GM18951 (cell line): ENCODE results near the gene SCP2D1.

Experiments
- POLR2A ChIP-seq: IDR thresholded peaks from 4 replicates; pipeline ENCODE4 v1.6.1; 2011; ENCODE audit warnings: mild to moderate bottlenecking; ENCODE audit not compliant: insufficient read length, insufficient read depth; ENCODE audit errors: extremely low read depth
- in situ Hi-C: fragments of 300-500 bp; cut with MboI; formaldehyde crosslinking; loops from one replicate; pipeline ENCODE4 v1.12.0; 2022; ENCODE audit warnings: low sequenced_read_pairs, mixed read lengths, inconsistent platforms; ENCODE audit not compliant: unreplicated experiment

Gene SCP2D1

DNA sequence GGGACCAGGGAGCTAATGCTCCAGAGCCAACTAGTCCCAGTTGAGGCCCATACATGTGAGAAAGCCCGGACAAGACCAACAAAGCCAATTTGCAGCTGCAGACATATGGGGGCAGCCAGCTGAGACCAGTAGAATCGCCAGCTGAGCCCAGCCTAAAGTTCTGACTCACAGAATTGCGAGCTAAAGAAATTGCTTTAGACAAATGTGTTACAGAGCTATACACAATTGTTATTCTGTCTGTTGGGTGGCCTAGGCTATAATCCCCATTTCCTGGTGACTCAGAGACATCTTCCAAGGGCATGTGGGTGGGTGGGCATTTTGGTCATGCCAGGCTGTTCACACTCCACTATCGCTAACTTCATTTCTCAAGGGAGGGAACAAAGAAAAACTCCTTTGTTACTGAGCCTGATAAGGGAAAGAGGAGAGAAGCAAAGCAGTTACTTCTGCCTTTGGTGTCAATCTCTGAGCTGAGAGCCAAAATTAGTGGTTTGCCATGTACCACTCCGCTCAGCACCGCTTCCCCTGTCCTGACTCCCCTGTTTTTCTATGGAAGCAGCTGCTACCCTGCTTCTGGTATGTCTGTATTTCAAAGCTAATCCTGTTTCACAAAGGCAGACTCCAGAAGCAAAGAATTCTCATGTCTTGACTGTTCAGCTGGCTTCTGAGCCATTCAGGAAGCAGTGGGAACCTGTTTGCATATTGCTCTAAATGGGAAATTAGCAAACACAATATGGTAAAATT lies 26.1 kb downstream of the SCP2D1 start:
- TF ChIP-seq POLR2A: no peak
- in situ Hi-C loops: no loop called here

DNA sequence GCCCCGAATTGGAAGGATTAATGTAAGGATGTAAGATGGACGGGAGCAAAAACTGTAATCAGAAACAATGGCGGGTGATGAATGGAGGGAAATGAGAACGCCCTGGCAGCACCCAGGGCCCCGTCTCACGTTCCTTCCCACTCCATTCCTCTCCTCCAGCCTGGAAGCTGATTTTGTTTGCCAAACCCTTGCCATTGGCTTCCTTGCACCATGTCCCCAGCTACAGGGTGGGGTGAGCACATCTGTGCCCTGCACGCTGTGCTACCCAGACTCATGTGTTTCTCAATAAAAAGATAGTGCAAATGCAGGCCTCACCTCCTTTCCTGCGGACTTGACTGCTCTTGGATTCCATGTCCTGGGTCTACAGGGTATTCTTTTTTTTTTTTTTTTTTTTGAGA lies 26.7 kb downstream of the SCP2D1 start:
- in situ Hi-C loops: no loop called here

DNA sequence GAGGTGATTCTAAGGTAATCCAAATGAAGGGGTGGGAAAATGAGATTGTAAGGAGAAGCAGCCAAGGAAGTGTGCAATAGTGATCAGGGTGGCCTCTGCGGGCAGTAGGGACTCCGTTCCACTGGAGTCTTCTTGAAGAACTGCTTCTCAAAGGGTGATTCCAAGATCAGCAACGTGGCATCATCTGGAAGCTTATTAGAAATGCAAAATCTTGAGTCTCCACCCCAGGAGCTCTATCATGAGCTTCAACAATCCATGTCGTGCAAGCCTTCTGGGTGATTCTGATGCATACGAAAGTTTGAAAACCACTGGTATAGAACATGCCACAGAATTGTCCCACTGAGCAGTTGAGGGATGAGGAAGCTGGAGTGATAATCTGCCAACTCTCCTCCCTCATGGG lies 31.4 kb downstream of the SCP2D1 start:
- no peak for TF ChIP-seq POLR2A
- in situ Hi-C loops: no loop called here

More for the DNA sequence above, 26.7 kb downstream of the SCP2D1 start:
- TF ChIP-seq POLR2A: no peak

DNA sequence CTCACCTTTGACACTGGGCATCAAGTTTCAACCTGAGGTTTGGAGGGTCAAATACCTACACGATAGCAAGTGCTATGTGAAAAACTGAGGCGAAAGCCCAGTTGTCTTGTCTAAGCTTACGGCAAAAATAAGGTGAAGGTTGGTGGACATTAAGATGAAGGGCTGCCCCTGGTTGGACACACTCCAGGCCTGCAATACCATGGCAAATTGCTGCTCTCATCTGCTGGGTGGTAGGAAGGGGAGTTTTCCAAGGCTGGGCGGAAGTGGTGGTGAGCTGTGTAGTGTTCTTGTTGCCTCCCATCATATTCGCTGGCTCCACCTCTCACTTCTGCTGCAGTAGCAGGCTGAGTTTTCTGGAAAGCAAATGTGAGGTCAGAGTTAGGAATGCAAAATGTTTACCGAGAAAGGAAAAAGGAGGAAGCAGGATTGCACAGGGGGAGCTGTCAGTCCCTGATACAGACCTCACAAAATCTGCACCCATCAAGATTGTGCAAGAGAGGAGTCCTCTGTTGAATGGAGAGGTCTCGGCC lies 33.7 kb downstream of the SCP2D1 start:
- in situ Hi-C loops: no loop called here

DNA sequence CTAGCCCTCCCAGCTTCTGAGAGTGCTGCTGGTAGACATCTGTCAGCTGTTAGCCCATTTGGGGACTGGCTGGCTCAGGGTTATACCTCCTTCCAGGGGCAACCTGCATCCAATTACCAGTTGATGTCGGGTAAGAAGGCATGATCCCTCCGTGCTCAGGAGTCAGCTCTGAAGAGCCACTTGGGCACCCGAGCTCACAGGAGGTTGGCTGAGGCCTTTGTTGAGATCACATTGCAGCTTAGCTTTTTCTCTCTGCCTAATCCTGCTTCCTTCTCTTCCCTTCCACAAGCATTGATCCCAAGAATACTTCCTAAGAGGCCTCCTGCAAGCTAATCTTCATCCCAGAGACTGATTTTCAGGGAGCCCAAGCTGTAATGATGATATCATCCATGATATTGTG lies 35.5 kb downstream of the SCP2D1 start:
- TF ChIP-seq POLR2A: no peak
- in situ Hi-C loops: no loop called here

More for the DNA sequence above, 33.7 kb downstream of the SCP2D1 start:
- TF ChIP-seq POLR2A: no peak

DNA sequence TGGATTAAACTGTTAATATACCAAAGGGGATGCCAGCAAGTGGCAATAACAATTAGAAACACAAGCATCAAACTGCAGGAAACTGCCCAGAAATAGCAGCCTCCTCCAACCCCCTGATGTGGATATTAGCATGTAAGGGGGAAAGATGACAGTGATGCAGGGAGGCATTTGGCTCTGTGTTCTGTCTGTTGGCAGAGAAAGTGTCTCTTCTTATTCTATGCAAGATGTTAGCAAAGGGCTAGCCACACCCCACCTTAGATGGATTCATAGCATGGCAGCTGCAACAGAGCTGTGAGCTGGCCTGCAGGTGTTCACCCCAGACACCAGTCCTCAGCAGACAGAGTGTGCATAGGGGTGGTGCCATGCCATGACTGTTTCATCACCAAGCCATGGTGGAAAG lies 38.0 kb downstream of the SCP2D1 start:
- no peak for TF ChIP-seq POLR2A
- in situ Hi-C loops: no loop called here

DNA sequence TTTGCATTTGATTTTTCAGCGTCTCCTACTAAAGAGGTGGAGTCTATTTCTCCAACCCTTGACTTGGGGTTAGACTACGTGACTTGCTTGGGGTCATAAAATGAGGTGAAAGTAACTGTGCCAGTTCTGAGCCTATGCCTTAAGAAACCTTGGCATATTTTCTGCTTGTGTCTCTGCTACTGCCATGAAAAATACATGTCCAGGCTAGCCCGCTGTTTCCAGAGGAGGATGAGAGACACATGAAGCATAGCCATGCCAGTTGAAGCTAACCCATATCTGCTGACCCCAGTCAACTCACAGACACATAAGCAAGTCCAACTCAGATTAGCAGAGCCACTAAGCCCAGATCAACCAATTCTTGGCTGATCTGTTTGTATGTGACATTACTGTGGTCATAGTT lies 38.7 kb downstream of the SCP2D1 start:
- TF ChIP-seq POLR2A: no peak

DNA sequence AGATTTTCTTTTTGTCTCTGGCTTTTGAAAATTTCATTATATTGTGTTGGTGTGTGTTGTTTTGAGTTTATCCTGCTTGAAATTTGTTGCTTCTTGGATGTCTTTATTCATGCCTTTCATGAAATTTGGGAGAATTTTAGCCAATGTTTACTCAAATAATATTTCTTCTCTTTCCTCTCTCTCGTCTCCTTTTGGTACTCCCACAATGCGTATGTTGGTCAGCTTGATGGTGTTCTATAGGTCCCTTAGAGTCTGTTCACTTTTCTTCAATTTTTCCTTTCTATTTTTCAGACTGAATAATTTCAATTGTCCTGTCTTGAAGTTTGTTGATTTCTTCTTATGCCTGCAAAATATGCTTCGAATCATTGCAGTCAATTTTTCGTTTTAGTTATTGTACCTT lies 39.6 kb downstream of the SCP2D1 start:
- in situ Hi-C loops: no loop called here
- no peak for TF ChIP-seq POLR2A

More for the DNA sequence above, 38.7 kb downstream of the SCP2D1 start:
- in situ Hi-C loops: no loop called here

DNA sequence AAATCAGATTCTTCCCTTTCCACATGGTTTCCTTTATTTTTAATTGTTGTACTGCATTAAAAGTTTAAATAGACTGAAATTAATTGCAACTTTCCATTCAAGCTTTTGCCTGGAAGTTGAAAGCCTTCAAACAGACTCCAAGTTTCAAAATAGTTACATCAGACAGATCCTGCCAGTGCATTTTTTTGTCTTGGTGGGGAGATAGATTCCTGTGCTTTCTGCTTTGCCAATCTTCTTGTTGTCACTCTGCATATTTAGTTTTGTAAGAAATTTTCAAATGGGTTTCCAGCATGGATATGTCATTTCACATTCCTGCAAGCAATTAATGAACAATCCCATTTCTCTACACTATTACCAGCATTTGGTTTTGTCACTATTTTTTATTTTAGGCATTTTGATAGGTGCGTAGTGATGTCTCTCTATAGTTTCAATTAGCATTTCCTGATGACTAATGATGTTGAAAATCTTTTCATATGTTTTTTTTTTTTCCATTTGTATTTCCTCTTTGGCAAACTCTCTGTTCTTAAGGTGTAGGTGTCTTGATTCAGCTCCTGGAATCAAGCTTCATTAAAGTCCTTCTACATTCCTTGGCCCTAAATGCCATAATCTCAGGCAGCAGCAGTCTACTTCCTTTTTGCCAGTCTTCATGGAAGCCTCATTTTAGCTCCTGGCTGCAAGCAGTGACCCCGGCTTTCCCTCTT lies 40.5 kb downstream of the SCP2D1 start:
- in situ Hi-C loops: no loop called here
- TF ChIP-seq POLR2A: no peak

DNA sequence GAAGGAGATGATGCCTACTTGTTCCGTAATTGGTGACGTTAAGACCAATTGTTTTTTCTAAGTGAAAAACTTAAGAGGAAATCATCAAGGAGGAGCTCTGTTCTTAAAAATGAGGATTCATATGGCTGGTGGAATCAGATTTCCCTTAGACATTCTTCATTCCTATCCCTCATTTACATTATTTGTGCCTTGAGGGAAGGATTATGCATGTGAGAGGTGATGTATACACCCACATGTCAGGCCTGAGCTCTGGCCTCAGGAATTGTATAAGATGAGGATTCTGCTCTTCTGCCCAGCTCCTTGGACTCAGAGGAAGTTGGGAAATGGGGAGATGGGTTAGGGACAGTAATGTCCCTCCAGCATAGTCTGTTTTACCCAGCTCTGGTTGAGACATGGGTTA lies 42.3 kb downstream of the SCP2D1 start:
- no peak for TF ChIP-seq POLR2A
- in situ Hi-C loops: no loop called here

DNA sequence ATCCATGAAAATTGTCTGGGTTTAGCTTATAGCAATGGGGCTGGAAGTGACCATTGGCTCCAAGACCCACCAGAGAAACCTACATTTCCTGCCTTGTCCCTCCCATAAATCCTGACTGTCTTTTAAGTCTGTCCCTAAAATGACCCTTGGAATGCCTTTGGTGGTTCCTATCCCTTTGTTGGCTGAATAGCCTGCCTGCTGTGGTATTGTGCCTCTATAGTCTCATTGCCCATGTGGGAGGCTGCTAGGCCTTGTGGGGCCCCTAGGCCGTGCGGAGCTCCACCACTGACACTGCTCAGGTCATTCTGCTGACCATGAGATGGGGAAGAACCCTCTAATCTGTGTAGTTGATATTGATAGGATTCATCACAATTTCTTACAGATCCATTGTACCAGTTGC lies 43.3 kb downstream of the SCP2D1 start:
- no peak for TF ChIP-seq POLR2A
- in situ Hi-C loops: no loop called here

DNA sequence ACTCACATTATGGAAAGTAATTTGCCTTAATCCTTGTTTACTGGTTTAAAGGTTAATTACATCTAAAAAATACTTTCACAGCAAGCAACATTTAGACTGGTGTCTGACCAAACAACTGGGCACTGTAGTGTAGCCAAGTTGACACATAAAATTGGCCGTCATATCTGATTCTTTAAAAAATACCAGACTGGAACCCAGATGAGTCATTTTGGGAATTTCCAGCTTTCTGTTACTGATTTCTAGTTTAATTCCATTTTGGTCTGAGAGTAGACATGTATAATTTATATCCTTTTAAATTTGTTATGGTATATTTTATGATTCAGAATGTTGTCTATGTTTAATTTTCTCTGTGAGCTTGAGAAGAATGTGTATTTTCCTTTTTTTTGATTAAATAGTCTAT lies 44.1 kb downstream of the SCP2D1 start:
- no peak for TF ChIP-seq POLR2A
- in situ Hi-C loops: no loop called here

DNA sequence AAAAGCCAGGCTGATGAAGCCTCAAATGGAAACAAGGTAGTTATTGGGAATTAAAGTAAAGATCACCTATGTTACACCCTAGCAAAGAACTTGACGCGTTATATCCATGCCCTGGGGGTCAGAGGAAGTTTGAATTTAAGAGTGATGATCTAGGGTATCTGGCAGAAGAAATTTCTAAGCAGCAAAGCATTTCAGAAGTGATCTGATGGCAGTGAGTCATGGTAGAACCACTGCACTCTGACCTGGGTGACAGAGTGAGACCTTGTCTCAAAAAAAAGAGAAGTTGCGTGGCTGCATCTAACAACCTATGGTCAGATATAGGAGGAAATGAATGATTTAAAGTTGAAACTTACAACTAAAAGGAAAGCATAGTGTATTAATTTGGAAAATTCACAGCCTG lies 45.2 kb downstream of the SCP2D1 start:
- no peak for TF ChIP-seq POLR2A
- in situ Hi-C loops: no loop called here
